HEK293 (cell line): ENCODE results near the gene NCEH1.

Experiments
- CTCF ChIA-PET: fragments of 350-600 bp; formaldehyde crosslinking; extraction: SDS; loops from one replicate; lab custom pipeline; 2021; ENCODE audit warnings: antibody characterized with exemption; lab: Yijun Ruan, JAX
- POLR2A ChIA-PET: fragments of 300-600 bp; formaldehyde crosslinking; extraction: SDS; loops from one replicate; lab custom pipeline; 2020; ENCODE audit warnings: antibody characterized with exemption, inconsistent platforms; lab: Yijun Ruan, JAX
- H3K27ac ChIP-seq: fragments of 200-500 bp; sonication (Bioruptor generic); 2 replicates; pipeline ENCODE4 v1.5.1; 2014; ENCODE audit warnings: low read depth, low read length, control low read depth, inconsistent platforms; ENCODE audit errors: extremely low read depth
- H3K36me3 ChIP-seq, 2 experiments: fragments of 200-500 bp in 1 of 2; sonication (Bioruptor generic) in 1 of 2; 1 replicate in 1 of 2; 2 replicates in 1 of 2; pipeline ENCODE4 v1.5.1; 2014 to 2017; ENCODE audit warnings: inconsistent platforms in 2 of 2, low read length in 2 of 2; ENCODE audit not compliant: control insufficient read depth in 2 of 2, insufficient read depth in 1 of 2
- H3K4me1 ChIP-seq: fragments of 200-500 bp; sonication (Bioruptor generic); 2 replicates; pipeline ENCODE4 v1.5.1; 2014; ENCODE audit warnings: mild to moderate bottlenecking, low read length, inconsistent platforms; ENCODE audit not compliant: control insufficient read depth, insufficient read depth
- H3K4me3 ChIP-seq: 2 replicates; pipeline ENCODE4 v1.5.1; 2011; ENCODE audit warnings: low read depth, mild to moderate bottlenecking, control low read depth, low read length, moderate library complexity
- H3K9me3 ChIP-seq: fragments of 200-500 bp; sonication (Bioruptor generic); 2 replicates; pipeline ENCODE4 v1.5.1; 2014; ENCODE audit warnings: low read depth, low read length, inconsistent platforms; ENCODE audit not compliant: control insufficient read depth, insufficient read depth
- SP2 ChIP-seq: fragments of 450-650 bp; formaldehyde crosslinking; IDR thresholded peaks from 2 replicates; pipeline ENCODE4 v1.5.1; 2016; ENCODE audit warnings: missing biosample characterization, missing genetic modification characterization
- ZNF274 ChIP-seq, 2 experiments: fragments of 200-500 bp in 1 of 2; fragments of 450-650 bp in 1 of 2; sonication (Bioruptor generic) in 1 of 2; formaldehyde crosslinking in 1 of 2; IDR thresholded peaks; 2 replicates each; pipeline versions ENCODE4 v1.5.1 to v1.6.1; 2014 to 2016; ENCODE audit warnings: borderline replicate concordance in 1 of 2, inconsistent platforms in 1 of 2, low read length in 1 of 2, missing biosample characterization in 1 of 2, missing genetic modification characterization in 1 of 2
- TF ChIP-seq, protein P1 (sequence below): fragments of 450-650 bp; formaldehyde crosslinking; IDR thresholded peaks from 2 replicates; pipeline ENCODE4 v1.5.1; 2016; ENCODE audit warnings: missing biosample characterization, missing genetic modification characterization, borderline replicate concordance
- TF ChIP-seq, protein P2 (sequence below): fragments of 450-650 bp; formaldehyde crosslinking; IDR thresholded peaks from 2 replicates; pipeline ENCODE4 v1.5.1; 2016; ENCODE audit warnings: missing biosample characterization, missing genetic modification characterization, borderline replicate concordance
- TF ChIP-seq, protein P3 (sequence below): fragments of 450-650 bp; formaldehyde crosslinking; IDR thresholded peaks from 2 replicates; pipeline ENCODE4 v1.5.1; 2017; ENCODE audit warnings: missing biosample characterization, missing genetic modification characterization
- TF ChIP-seq, protein P4 (sequence below): fragments of 450-650 bp; formaldehyde crosslinking; IDR thresholded peaks from 2 replicates; pipeline ENCODE4 v1.5.1; 2016; ENCODE audit warnings: missing biosample characterization, missing genetic modification characterization

Gene NCEH1

DNA sequence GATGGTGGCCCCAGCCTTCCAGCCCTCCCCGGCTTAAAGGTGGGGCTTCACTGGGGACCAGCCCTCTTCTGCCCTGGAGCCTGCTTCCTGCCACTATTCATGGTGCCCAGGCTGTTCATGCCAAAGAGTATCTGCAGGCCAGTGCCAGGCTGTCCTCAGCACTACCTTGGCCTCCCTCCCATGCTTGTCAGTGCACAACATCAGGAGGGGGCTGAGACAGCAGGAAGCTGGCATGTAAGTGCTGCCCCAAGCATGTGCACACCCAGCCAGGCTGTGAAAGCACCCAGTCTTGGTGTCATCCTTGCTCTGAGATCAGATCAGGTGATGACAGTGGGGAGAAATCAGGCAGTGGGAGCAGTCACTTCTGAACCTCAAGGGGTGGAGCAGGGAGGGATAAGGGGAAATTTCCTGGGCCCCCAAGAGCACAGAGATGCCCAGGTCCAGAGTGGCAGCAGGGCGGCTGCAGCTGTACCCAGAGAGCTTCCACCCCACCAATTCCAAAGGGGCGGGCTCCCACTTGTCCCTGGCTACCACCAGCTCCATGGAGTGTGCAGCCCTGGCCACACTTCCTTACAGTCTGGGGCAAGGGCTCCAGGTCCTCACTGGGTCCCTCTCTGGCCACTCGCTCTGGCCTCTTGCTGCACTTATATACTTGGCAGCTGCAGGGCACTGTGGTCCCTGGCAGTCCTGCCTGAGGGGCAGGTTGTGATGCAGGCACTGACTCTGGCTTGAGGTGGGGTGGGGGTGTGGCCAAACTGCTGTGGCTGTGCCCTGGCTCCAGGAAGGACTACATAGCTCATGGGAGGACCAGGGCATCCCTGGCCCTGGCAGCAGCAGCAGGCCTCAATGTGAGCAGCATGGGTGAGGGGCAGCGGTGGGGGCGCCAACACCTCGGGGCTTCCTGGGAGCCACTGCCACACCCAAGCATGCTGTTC lies 96.3 kb downstream of the NCEH1 start:
- no peak overlapping the region for H3K27ac ChIP-seq
- CTCF ChIA-PET = no interaction called here

More for the DNA sequence above, 96.3 kb downstream of the NCEH1 start:
- POLR2A ChIA-PET = no interaction called here
- Histone ChIP-seq H3K9me3 (no peaks in the 10 kb centered on the region), H3K4me3 (no peak overlapping the region), H3K4me1 (no peaks in the 10 kb centered on the region), H3K36me3 (no peaks in the 10 kb centered on the region)
- TF ChIP-seq, protein P1, sequence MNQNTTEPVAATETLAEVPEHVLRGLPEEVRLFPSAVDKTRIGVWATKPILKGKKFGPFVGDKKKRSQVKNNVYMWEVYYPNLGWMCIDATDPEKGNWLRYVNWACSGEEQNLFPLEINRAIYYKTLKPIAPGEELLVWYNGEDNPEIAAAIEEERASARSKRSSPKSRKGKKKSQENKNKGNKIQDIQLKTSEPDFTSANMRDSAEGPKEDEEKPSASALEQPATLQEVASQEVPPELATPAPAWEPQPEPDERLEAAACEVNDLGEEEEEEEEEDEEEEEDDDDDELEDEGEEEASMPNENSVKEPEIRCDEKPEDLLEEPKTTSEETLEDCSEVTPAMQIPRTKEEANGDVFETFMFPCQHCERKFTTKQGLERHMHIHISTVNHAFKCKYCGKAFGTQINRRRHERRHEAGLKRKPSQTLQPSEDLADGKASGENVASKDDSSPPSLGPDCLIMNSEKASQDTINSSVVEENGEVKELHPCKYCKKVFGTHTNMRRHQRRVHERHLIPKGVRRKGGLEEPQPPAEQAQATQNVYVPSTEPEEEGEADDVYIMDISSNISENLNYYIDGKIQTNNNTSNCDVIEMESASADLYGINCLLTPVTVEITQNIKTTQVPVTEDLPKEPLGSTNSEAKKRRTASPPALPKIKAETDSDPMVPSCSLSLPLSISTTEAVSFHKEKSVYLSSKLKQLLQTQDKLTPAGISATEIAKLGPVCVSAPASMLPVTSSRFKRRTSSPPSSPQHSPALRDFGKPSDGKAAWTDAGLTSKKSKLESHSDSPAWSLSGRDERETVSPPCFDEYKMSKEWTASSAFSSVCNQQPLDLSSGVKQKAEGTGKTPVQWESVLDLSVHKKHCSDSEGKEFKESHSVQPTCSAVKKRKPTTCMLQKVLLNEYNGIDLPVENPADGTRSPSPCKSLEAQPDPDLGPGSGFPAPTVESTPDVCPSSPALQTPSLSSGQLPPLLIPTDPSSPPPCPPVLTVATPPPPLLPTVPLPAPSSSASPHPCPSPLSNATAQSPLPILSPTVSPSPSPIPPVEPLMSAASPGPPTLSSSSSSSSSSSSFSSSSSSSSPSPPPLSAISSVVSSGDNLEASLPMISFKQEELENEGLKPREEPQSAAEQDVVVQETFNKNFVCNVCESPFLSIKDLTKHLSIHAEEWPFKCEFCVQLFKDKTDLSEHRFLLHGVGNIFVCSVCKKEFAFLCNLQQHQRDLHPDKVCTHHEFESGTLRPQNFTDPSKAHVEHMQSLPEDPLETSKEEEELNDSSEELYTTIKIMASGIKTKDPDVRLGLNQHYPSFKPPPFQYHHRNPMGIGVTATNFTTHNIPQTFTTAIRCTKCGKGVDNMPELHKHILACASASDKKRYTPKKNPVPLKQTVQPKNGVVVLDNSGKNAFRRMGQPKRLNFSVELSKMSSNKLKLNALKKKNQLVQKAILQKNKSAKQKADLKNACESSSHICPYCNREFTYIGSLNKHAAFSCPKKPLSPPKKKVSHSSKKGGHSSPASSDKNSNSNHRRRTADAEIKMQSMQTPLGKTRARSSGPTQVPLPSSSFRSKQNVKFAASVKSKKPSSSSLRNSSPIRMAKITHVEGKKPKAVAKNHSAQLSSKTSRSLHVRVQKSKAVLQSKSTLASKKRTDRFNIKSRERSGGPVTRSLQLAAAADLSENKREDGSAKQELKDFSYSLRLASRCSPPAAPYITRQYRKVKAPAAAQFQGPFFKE = no peak
- TF ChIP-seq, protein P2, sequence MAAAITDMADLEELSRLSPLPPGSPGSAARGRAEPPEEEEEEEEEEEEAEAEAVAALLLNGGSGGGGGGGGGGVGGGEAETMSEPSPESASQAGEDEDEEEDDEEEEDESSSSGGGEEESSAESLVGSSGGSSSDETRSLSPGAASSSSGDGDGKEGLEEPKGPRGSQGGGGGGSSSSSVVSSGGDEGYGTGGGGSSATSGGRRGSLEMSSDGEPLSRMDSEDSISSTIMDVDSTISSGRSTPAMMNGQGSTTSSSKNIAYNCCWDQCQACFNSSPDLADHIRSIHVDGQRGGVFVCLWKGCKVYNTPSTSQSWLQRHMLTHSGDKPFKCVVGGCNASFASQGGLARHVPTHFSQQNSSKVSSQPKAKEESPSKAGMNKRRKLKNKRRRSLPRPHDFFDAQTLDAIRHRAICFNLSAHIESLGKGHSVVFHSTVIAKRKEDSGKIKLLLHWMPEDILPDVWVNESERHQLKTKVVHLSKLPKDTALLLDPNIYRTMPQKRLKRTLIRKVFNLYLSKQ = no peak
- TF ChIP-seq ZNF274 (IDR thresholded peaks at IDR 0.05; ENCODE audit: low read length) (no peak), ZNF274 (tag by site-specific recombination; IDR thresholded peaks at IDR 0.05; ENCODE audit: borderline replicate concordance) (no peak), SP2 (tag by site-specific recombination) (no peak)
- TF ChIP-seq, protein P3, sequence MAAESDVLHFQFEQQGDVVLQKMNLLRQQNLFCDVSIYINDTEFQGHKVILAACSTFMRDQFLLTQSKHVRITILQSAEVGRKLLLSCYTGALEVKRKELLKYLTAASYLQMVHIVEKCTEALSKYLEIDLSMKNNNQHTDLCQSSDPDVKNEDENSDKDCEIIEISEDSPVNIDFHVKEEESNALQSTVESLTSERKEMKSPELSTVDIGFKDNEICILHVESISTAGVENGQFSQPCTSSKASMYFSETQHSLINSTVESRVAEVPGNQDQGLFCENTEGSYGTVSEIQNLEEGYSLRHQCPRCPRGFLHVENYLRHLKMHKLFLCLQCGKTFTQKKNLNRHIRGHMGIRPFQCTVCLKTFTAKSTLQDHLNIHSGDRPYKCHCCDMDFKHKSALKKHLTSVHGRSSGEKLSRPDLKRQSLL = no peak
- TF ChIP-seq, protein P4, sequence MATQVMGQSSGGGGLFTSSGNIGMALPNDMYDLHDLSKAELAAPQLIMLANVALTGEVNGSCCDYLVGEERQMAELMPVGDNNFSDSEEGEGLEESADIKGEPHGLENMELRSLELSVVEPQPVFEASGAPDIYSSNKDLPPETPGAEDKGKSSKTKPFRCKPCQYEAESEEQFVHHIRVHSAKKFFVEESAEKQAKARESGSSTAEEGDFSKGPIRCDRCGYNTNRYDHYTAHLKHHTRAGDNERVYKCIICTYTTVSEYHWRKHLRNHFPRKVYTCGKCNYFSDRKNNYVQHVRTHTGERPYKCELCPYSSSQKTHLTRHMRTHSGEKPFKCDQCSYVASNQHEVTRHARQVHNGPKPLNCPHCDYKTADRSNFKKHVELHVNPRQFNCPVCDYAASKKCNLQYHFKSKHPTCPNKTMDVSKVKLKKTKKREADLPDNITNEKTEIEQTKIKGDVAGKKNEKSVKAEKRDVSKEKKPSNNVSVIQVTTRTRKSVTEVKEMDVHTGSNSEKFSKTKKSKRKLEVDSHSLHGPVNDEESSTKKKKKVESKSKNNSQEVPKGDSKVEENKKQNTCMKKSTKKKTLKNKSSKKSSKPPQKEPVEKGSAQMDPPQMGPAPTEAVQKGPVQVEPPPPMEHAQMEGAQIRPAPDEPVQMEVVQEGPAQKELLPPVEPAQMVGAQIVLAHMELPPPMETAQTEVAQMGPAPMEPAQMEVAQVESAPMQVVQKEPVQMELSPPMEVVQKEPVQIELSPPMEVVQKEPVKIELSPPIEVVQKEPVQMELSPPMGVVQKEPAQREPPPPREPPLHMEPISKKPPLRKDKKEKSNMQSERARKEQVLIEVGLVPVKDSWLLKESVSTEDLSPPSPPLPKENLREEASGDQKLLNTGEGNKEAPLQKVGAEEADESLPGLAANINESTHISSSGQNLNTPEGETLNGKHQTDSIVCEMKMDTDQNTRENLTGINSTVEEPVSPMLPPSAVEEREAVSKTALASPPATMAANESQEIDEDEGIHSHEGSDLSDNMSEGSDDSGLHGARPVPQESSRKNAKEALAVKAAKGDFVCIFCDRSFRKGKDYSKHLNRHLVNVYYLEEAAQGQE (tag by site-specific recombination) = no peak
